ENCODE results near the gene PRXL2A.

PRXL2A gene

DNA sequence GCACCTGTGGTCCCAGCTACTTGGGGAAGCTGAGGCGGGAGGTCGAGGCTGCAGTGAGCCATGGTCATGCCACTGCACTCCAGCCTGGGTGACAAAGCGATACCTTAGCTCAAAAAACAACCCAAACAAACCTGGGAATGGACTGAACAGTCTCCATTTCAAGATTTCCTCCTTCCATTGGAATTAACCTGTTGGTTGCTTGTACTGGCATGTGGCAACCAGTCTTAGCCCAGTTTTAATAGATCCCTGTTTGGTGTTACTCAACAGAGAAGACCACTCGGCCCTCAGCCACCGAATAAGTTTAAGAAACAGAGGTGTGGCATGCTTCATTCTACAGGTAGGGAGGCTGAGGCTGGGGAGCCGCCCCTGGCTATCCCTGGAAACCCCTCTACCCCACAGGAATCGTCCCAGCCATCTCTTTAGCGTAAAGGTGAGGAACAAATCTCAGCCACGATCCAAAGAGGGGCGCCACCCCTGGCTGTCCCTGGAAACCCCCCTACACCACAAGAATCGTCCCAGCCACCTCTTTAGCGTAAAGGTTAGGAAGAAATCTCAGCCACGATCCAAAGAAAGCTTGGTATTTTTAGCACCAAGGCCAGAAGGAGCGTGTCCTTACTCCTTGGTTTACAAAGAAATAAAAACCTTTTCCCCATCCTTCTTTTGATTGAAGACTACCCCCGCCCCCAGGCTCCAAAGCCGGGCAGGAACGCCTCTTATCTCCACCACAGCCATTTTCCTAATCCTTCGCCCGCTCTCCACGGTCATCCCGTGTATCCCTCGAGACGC, 44.9 kb downstream of the PRXL2A start:
- no peak for DNase-seq (ENCODE audit: extremely low read depth, low read depth)
- TF ChIP-seq, protein P1, sequence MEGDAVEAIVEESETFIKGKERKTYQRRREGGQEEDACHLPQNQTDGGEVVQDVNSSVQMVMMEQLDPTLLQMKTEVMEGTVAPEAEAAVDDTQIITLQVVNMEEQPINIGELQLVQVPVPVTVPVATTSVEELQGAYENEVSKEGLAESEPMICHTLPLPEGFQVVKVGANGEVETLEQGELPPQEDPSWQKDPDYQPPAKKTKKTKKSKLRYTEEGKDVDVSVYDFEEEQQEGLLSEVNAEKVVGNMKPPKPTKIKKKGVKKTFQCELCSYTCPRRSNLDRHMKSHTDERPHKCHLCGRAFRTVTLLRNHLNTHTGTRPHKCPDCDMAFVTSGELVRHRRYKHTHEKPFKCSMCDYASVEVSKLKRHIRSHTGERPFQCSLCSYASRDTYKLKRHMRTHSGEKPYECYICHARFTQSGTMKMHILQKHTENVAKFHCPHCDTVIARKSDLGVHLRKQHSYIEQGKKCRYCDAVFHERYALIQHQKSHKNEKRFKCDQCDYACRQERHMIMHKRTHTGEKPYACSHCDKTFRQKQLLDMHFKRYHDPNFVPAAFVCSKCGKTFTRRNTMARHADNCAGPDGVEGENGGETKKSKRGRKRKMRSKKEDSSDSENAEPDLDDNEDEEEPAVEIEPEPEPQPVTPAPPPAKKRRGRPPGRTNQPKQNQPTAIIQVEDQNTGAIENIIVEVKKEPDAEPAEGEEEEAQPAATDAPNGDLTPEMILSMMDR (IDR thresholded peaks at IDR 0.05; ENCODE audit: low read depth, low read length): no peak

DNA sequence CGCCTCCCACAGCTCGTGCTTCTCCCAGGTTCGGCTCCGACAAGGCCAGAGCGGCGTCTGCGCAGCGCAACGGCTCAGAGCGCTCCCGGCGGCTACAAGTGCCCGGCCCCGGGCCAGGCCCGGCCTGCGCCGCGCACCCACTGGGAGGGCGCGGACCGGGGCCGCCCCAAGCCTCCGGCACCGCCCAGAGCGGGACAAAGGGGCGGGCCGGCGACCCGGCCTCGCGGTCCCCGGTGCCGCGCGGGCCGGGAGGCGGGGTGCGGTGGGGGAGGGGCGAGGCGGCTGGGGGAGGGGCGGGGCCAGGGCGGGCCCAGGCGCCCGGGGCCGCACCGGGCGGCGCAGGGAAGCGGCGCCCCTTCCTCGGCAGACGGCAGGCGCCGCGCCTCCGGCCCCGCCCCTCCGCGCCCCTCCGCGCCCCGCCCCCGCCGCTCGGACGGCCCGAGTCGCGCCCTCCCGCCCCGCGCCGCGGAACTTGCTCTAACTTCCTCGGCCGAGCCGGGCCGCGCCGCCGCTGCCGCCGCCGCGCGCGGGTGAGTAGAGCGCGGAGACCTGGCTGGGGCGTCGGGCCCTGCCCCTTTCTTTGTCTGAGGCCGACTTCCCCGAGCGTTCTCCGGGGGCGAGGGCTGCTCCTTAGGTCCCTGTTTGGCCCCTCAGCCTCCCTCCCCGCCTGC, 45.6 kb downstream of the PRXL2A start, which contains the start of gene TSPAN14:
TSS of gene TSPAN14 (plus strand) at position 469 of the 671 bp plus-strand sequence. CDS start 34,924 bp downstream, outside the sequence.
- DNase-seq (ENCODE audit: extremely low read depth, low read depth): peak; percentile 49
- TF ChIP-seq, protein P1 (IDR thresholded peaks at IDR 0.05; ENCODE audit: low read depth, low read length): no peak

DNA sequence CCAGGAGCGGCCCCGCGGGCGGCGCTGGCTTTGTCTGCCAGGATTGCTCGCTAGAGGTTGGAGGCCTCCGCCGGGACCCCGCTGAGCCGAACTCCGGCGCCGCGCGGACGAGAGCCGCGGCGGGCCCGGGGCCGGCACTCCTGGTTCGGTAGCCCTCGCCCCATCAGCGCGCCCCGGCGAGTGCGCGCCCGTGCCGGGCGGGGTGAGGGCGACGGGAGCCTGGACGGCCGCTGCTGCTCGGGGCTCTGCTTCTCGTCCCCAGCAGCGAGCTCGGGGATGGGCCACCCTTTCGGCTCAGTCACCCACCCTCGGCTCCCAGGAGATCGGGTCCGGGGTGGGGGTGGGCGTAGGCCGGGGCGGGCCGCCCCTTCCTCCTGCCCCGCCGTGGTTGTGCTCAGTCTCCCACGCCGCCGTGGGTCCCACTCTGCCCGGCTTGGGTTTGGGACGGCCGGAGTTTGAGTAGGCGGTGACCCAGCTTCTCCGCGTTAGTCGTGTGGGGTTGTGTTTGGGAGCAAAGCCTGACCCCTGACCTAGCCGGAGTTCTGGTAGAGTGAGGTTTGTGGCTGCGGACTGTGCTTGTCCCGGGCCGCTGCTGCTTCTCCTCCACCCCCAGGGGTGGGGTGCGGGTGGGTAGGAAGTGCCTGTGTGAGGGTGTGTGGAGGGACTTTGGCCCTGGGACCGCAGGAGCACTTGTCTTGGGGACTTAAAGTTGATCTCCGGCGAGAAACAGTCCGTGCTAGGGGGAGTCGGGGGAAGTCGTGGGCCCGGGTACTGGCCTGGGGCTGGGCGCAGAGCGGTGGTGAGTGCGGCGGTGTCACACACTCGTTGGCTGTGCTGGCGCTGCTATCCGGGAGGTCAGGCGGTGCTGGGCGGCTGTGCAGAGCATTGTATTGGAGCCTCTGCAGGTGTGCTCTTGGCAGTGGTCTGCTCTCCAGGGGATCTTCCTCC, 46.4 kb downstream of the PRXL2A start:
- TF ChIP-seq, protein P1 (IDR thresholded peaks at IDR 0.05; ENCODE audit: low read depth, low read length): no peak
- no peak for DNase-seq (ENCODE audit: extremely low read depth, low read depth)

DNA sequence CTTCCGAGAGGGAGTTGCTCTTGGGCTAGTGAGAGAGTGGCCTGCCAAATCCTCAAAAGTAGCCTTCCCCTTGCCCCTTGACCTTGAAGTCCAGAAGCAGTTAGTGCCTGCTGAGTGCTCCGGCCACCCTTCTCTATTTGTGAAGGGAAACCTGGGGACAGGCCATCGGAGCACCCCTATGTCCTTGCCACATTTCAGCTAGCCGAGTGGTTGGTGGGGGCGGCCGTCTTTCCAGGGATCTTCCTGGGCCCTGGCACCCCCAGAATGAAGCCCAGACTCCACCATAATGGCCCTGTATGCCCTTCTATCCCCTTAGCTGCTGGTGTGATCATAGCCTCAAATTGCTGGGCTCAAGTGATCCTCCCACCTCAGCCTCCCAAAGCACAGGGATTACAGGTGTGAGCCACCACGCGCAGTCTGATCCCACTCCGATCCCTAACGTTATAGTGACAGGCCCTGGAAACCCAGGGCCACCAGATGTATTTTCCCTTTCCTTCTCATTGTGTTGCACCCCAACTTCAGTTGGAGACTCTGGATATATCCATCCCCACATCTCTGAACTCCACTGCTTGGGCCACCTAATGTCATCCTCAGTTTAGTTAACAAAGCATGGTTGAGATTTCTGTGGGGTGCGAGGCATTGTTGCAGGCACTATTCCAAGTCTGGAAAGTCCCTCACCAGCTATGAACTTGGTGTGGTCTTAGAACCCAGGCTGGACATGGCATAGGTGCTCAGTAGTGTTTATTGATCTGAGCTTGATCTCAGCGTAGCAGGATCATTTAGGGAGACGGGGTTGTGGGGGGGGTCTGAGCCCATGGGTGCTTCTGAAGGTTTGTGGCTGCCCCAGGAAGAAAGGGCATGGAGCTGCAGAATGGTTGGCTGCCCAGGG, 47.4 kb downstream of the PRXL2A start:
- no peak for DNase-seq (ENCODE audit: extremely low read depth, low read depth)
- TF ChIP-seq, protein P1 (IDR thresholded peaks at IDR 0.05; ENCODE audit: low read depth, low read length): no peak

DNA sequence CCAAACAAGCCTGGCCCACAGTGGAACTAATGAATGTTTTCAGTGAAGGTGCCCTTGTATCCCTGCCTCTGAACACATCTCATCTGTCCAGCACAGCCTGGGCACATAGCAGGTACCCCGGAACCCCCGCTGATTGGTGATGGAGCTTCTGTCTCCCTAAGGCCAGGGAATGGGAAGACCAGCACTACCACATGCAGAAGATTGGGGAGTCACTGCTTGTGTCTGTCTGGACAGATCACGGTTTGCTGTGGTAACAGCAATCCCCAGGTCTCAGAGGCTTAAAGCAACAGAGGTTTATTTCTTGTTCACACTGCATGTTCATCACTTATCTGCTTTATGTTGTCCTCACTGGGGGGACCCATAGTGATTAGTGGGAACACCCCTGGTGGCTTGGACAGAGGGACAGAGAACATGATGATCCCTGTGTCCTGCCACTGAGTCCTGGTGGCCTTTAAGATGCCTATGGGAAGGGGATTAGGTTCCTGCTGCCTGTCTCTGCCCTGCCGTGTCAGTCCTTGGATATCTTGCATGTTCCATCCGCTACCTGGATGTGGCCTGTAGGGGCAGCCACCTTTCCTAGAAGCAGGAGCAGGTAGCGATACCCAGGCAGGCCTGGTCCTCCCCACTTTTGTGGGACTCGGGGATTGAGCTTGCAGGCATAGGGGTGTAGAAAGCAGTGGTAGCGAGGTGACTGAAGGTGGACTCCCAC, 49.4 kb downstream of the PRXL2A start:
- TF ChIP-seq, protein P1 (IDR thresholded peaks at IDR 0.05; ENCODE audit: low read depth, low read length): no peak

DNA sequence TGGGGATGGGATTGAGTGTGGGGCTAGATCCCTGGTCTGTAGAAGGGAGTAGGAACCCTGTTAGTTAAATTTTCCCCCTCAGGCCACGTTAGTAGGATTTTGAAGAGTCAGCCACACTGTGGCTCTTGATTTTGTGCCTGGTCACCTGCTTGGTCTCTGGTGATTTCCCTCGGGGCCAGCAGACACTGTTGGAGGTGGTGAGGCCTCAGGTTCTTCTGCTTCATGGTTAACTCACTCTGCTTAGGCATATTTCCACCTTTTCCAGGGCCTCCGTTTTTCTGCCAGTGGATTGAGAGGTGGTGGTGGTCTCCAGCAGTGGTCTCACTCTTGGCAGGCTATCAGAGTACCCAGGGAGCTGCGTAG, 49.9 kb downstream of the PRXL2A start:
- TF ChIP-seq, protein P1 (IDR thresholded peaks at IDR 0.05; ENCODE audit: low read depth, low read length): no peak
- DNase-seq (ENCODE audit: extremely low read depth, low read depth): no peak

More for the DNA sequence above, 49.4 kb downstream of the PRXL2A start:
- no peak for DNase-seq (ENCODE audit: extremely low read depth, low read depth)
